Uterus (tissue), 4 donors: ENCODE measurements around the gene OR10P1. TPM values are rescaled to one million over a fixed set of nuclear protein-coding genes. Genes with fewer than 3 reads are reported as not detected.

ENCODE experiments used
- DNase-seq, 2 donors: peaks; one replicate each; pipeline ENCODE4 v3.0.0-alpha.2; 2019 to 2020
- H3K27ac ChIP-seq, 2 donors: fragments of 200-600 bp; sonication (generic); 1 replicate in 1 of 2; 2 replicates in 1 of 2; pipeline ENCODE4 v1.5.1; 2016 to 2018
- H3K27me3 ChIP-seq, 2 donors: fragments of 200-600 bp; sonication (generic); one replicate each; pipeline ENCODE4 v1.5.1; 2018 to 2019; ENCODE audit warnings: control low read depth in 1 of 2
- H3K36me3 ChIP-seq, 2 donors: fragments of 200-600 bp; sonication (generic); one replicate each; pipeline ENCODE4 v1.5.1; 2019; ENCODE audit warnings: control low read depth in 1 of 2
- H3K4me1 ChIP-seq, 2 donors: fragments of 200-600 bp; sonication (generic); one replicate each; pipeline ENCODE4 v1.5.1; 2018 to 2019; ENCODE audit warnings: control low read depth in 1 of 2
- H3K4me3 ChIP-seq, 2 donors: fragments of 200-600 bp; sonication (generic); 1 replicate in 1 of 2; 2 replicates in 1 of 2; pipeline ENCODE4 v1.5.1; 2018 to 2019; ENCODE audit warnings: mild to moderate bottlenecking in 1 of 2
- H3K9me3 ChIP-seq, 2 donors: fragments of 200-600 bp; sonication (generic); one replicate each; pipeline ENCODE4 v1.5.1; 2019; ENCODE audit warnings: control low read depth in 1 of 2
- CTCF ChIP-seq, 4 experiments: fragments of 200-600 bp in 2 of 4; fragments of 450-650 bp in 2 of 4; sonication (generic) in 2 of 4; IDR thresholded peaks; one replicate each; pipeline ENCODE4 v1.5.1; 2016 to 2019; ENCODE audit warnings: antibody characterized with exemption in 4 of 4, mild to moderate bottlenecking in 2 of 4, moderate library complexity in 1 of 4
- POLR2A ChIP-seq, 2 donors: fragments of 450-650 bp; IDR thresholded peaks; one replicate each; pipeline ENCODE4 v1.6.1; 2016; ENCODE audit warnings: antibody characterized with exemption in 2 of 2, mild to moderate bottlenecking in 1 of 2, moderate library complexity in 1 of 2
- intact Hi-C: fragments of 100-400 bp; cut with DNase I; formaldehyde crosslinking; loops from one replicate; pipeline ENCODE4 v1.15.1; 2023; ENCODE audit warnings: low total_unique reads
- total RNA-seq, 4 donors: library from RNA; depleted of rRNA in 3 of 4; stranded (reverse); fragments of >200 nt in 3 of 4; gene quantifications; one replicate each; pipeline versions ENCODE4 v1.1.0 to v1.2.4, GENCODE V29; 2014 to 2023
- donor health status: DM: yes; HTN: yes; CAD: no.

Gene OR10P1
- total RNA-seq, 4 donors from 2014 or later, result not detected

- Histone ChIP-seq H3K27ac (no peak overlapping the region), H3K4me1 (no peaks in the 10 kb centered on the region), H3K9me3 (no peaks in the 10 kb centered on the region), H3K36me3 (no peaks in the 10 kb centered on the region), H3K4me3 (no peak overlapping the region), H3K27me3 (no peaks in the 10 kb centered on the region)
- intact Hi-C loops, result no loop called here
- DNase-seq, result no peak
- no peak for TF ChIP-seq CTCF (IDR thresholded peaks at IDR 0.05)
- no peak for TF ChIP-seq POLR2A (IDR thresholded peaks at IDR 0.05)
Observed at GRCh38 chr12:55666508-55666907, 29.8 kb downstream of the OR10P1 start.

- Histone ChIP-seq H3K4me3 (no peak overlapping the region), H3K4me1 (no peaks in the 10 kb centered on the region), H3K27ac (no peak overlapping the region), H3K36me3 (no peaks in the 10 kb centered on the region), H3K27me3 (no peaks in the 10 kb centered on the region), H3K9me3 (no peaks in the 10 kb centered on the region)
- no peak for DNase-seq
- intact Hi-C loops, result no loop called here
- TF ChIP-seq CTCF (IDR thresholded peaks at IDR 0.05), result no peak
- no peak for TF ChIP-seq POLR2A (IDR thresholded peaks at IDR 0.05)
Observed at GRCh38 chr12:55670276-55670675, 33.6 kb downstream of the OR10P1 start.

GRCh38 chr12:55671746-55672145 is 35.1 kb downstream of the OR10P1 start:
- no peak for DNase-seq
- TF ChIP-seq CTCF (IDR thresholded peaks at IDR 0.05), result no peak
- TF ChIP-seq POLR2A (IDR thresholded peaks at IDR 0.05), result no peak
- intact Hi-C loops, result no loop called here

GRCh38 chr12:55673638-55674037 is 36.9 kb downstream of the OR10P1 start:
- DNase-seq, result no peak
- no peaks in the 10 kb centered on the region for H3K4me1 ChIP-seq
- H3K27me3 ChIP-seq, result no peaks in the 10 kb centered on the region
- intact Hi-C loops, result no loop called here
- H3K36me3 ChIP-seq, result no peaks in the 10 kb centered on the region
- no peak for TF ChIP-seq POLR2A (IDR thresholded peaks at IDR 0.05)
- TF ChIP-seq CTCF (IDR thresholded peaks at IDR 0.05), result no peak
- H3K9me3 ChIP-seq, result no peaks in the 10 kb centered on the region
- no peak overlapping the region for H3K4me3 ChIP-seq
- H3K27ac ChIP-seq, result no peak overlapping the region

More at GRCh38 chr12:55671746-55672145, 35.1 kb downstream of the OR10P1 start:
- no peaks in the 10 kb centered on the region for H3K36me3 ChIP-seq
- H3K9me3 ChIP-seq, result no peaks in the 10 kb centered on the region
- H3K4me3 ChIP-seq, result no peak overlapping the region
- no peaks in the 10 kb centered on the region for H3K4me1 ChIP-seq
- no peak overlapping the region for H3K27ac ChIP-seq
- no peaks in the 10 kb centered on the region for H3K27me3 ChIP-seq

GRCh38 chr12:55675666-55676065 is 39.0 kb downstream of the OR10P1 start:
- Histone ChIP-seq H3K4me1 (no peaks in the 10 kb centered on the region), H3K27ac (no peak overlapping the region), H3K36me3 (no peaks in the 10 kb centered on the region), H3K27me3 (no peaks in the 10 kb centered on the region), H3K9me3 (no peaks in the 10 kb centered on the region), H3K4me3 (no peak overlapping the region)
- no peak for TF ChIP-seq POLR2A (IDR thresholded peaks at IDR 0.05)
- intact Hi-C loops, result no loop called here
- no peak for DNase-seq

- H3K36me3 ChIP-seq, result no peaks in the 10 kb centered on the region
- no peak for TF ChIP-seq POLR2A (IDR thresholded peaks at IDR 0.05)
- no peak for TF ChIP-seq CTCF (IDR thresholded peaks at IDR 0.05)
- no peaks in the 10 kb centered on the region for H3K27me3 ChIP-seq
- DNase-seq, result no peak
- no peak overlapping the region for H3K27ac ChIP-seq
- peaks cover 0 to 6% of the 10 kb centered on the region in 2 donors for H3K4me1 ChIP-seq
- no peaks in the 10 kb centered on the region for H3K9me3 ChIP-seq
- intact Hi-C loops, result no loop called here
- no peak overlapping the region for H3K4me3 ChIP-seq
Observed at GRCh38 chr12:55676707-55677106, 40.0 kb downstream of the OR10P1 start.
